AML-193 (cell line): Measurements from ENCODE around the gene SLC12A3.

ENCODE experiments used
- DNase-seq, 2 experiments: peaks; one replicate each; lab custom pipeline; 2025; lab: John Stamatoyannopoulos, UW

Gene SLC12A3, protein sequence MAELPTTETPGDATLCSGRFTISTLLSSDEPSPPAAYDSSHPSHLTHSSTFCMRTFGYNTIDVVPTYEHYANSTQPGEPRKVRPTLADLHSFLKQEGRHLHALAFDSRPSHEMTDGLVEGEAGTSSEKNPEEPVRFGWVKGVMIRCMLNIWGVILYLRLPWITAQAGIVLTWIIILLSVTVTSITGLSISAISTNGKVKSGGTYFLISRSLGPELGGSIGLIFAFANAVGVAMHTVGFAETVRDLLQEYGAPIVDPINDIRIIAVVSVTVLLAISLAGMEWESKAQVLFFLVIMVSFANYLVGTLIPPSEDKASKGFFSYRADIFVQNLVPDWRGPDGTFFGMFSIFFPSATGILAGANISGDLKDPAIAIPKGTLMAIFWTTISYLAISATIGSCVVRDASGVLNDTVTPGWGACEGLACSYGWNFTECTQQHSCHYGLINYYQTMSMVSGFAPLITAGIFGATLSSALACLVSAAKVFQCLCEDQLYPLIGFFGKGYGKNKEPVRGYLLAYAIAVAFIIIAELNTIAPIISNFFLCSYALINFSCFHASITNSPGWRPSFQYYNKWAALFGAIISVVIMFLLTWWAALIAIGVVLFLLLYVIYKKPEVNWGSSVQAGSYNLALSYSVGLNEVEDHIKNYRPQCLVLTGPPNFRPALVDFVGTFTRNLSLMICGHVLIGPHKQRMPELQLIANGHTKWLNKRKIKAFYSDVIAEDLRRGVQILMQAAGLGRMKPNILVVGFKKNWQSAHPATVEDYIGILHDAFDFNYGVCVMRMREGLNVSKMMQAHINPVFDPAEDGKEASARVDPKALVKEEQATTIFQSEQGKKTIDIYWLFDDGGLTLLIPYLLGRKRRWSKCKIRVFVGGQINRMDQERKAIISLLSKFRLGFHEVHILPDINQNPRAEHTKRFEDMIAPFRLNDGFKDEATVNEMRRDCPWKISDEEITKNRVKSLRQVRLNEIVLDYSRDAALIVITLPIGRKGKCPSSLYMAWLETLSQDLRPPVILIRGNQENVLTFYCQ

DNA sequence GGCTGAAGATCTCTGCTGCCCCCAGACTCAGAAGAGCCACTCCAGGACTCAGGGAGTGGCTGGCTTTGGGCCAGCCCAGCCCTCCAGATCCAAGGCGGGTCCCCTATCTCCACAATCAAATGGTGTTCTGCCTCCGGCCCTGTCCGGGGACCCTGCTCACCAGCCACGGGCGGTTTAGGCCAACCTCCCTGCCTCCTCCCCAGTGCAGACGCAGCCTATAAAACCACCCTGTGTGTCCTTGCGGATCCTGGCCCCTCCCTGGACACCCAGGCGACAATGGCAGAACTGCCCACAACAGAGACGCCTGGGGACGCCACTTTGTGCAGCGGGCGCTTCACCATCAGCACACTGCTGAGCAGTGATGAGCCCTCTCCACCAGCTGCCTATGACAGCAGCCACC lies at the start of gene SLC12A3:
SLC12A3 (plus strand) TSS at position 248 of the 400 bp plus-strand sequence; CDS start at position 277, 29 bp downstream.
- no peak for DNase-seq

DNA sequence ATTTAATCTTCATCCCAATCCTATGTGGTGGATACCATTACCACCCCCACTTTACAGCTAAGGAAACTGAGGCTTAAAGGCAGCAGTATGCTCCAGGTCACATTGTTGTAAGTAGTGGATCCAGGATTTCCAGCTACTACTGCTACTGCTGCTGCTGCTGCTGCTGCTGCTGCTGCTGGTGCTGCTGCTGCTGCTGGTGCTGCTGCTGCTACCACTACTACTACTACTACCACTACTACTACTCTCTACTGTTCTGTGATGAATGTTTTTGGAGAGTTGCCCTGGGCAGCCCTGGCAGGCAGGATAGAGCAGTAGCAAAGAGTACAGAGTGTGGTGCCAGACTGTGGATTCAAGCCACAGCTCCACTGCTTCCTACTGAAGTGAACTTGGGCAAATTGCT lies 49.3 kb upstream of the SLC12A3 start:
- no peak for DNase-seq

DNA sequence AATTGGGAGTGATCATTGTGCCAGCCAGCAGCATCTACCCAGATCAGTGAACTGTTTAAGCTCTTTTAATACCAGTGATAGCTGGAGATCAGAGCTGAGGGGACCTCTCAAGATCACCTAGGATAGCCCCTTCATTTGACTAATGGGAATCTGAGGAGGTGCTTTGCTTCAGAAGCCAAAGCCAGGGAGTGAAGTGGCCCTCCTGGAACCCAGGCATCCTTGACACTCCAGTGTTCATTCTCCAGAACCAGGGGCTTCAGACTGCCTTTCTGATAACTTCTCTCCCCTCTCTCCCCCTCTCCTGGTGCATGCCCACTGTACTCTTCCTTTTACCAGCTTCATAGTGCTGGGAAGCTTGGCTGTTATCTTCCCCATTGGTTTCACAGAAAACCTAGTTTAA lies 48.0 kb upstream of the SLC12A3 start:
- DNase-seq = no peak

DNA sequence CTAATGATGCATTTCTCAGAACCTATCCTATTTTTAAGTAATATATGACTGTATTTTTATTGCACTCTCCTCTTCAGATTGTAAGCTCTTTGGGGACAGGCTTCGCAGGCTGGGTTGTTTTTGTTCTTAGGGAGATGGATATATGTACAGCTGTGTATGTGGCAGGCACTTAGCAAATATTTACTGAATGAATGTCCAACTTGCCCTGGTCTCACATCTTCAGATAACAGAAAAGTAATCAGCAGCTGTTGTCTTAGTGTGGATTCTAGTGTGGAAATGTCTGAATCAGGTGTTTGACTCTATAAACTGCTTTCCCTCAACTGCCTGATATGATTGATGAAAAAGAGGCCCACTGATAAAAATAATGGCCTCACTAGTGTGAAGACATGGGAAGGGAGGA lies 47.1 kb upstream of the SLC12A3 start:
- no peak for DNase-seq

DNA sequence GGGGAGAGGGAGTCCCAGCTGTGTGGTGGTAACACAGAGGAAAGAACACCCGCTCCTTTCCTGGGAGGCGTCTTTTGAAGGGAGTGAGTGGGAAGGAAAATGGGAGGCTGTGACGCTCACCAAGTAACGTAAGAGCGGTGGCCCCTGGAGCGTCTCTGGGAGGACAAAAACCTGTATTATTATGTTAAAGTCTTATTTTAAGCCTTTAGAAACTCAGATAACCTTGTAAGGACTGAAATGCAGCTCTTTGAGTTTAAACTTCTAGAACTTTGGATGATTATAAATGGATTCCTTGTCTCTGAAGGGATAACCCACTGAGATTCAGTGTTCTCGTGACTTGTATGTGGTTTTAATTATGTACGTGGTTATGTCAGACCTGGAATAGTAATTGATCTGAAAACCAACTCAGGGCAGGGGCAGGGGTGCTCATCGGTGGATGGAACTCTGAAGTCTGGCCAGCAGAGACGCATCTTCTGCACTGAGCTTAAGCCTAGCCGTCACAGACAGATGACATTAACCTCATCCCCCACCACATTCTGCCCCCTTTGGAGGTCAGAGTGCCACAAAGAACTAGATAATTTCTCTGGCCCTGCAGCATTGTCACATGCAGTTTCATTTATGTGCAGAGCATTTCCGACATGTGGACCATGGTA lies 41.8 kb upstream of the SLC12A3 start:
- DNase-seq = no peak

DNA sequence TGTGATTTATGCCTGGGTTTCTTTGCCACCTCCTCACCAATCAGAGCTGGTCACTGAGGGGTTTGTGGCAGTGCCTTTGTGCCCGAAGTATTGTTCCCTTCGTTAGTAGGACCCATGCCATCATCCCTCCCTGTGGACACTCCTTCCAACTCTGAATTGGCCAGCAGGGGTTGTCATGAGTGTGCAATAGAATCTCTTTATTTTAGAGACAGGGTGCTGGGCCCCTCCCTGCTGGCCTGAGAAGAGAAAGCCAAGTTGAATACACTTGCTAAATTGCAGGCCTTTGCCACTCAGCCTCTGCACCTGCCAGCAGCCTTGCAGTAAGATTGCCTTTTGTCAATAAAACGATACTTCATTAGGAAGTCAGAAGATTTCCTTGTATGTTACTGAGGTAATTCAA lies 40.7 kb upstream of the SLC12A3 start:
- no peak for DNase-seq

DNA sequence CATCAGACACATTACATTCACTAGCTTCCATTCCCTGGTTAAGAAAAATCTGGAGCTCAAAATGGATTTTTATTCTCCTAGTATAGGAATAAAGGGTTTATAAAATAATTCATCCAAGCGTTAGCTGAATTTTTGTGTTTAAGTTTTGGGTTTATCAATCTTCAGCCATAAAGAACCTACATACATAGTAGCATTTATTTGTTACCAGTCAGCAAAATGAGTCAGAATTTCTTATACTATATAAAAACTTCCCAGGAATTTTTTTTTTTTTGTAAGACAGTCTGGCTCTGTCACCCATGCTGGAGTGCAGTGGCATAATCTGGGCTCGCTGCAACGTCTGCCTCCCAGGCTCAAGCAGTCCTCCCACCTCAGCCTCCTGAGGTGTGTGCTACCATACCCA lies 40.2 kb upstream of the SLC12A3 start:
- DNase-seq = no peak

DNA sequence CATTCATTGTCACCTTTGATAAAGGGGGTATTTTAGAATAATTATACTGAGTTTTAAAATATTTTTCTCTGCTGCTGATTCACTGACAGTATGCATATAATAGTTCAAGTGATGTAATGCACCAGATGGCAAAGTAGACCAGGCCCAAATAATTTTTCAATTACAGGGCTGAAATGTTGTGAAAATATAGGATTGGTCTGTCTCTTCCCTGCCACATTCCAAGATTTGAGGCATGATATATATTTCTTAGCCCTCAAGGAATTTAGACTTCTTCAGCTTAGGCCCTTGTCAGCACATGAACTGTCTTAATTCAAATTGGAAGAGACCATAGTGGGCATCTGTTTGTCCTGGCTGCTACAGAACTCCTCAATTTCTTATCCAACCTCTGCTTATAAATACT lies 39.2 kb upstream of the SLC12A3 start:
- no peak for DNase-seq

DNA sequence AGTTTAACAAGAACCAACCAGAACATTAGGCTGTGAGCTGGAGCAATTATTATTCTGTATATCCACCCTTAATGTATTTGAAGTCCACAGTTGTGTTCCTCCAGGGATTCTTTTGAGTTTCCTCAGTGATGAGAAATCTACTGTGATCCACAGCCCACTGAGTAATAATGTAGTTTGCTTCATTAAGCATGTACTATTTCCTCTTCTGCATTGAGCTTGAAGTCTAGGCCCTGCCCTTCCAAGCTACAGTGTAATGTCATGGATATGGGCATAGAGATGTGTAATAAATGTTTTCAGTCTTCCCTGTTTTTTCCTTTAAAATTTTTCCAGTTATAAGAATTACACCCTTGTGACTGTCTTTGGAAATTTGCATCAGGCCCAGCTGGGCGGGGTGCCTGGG lies 36.4 kb upstream of the SLC12A3 start:
- no peak for DNase-seq

DNA sequence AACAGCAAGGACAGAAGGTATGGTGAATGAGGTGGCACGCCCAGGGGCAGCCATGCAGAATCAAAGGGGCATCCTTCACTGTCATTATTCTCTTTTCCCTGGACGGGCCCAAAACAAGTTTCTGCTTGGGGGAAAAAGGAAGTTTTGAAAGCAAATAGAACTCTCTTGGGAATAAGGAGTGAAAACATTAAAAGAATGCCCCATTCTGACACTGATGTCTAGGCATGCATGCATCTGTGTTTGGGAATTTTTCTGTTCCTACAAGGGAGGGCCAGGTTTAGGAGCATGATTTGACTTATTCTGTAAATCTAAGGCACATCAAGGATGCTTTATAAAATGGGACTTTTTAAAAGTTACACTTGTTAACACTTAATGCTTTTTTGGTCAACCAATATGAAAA lies 34.3 kb upstream of the SLC12A3 start:
- no peak for DNase-seq

DNA sequence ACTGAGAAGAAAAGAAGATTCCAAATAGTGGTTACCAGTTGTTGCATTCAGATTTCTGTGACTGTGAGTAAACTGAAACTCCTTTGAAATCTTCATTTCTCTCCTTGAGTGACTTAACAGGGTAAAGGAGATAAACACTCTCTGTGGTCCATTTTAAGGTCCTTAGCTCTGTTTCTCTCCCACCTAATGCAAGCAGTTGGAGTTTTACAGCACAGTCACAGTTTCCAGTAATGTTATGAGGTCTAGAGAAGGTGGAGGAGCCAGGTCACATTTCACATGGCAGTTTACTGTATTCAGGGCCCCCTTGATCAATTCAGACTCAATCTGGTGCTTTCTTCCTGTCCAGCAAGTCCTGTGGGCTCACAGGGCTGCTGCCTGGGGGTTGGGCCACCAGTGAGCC lies 32.2 kb upstream of the SLC12A3 start:
- DNase-seq = no peak

DNA sequence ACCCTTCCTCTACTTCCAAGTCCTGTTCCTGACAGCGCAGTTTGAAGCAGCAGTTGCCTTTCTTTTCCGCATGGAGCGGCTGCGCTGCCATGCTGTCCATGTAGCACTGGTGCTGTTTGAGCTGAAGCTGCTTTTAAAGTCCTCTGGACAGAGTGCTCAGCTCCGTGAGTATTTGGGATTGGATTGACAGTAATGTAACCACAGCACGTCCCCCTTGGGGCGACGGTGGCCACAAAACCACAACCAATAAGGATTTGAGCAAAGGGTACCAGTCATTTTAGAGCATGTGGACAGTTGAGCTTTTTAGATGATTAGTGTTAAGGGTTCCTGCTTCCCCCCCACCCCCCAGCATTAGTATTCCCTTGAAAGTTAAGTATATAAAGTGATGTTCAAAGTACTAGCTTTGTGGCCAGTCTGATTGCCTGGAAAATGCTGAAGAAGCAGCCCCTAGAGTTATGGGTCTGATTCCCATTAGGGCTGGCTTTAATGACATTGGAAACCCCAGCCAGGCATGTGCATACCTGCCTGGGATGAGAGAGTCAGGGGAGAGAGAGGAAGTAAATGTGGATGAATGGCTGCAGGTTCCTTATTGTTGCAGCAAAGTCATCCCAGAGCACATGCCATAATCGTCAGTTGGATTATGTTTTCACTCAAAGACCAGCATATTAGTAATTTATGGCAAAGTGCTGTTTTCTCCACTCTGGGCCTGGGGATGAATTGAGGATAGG lies 31.6 kb upstream of the SLC12A3 start:
- no peak for DNase-seq

DNA sequence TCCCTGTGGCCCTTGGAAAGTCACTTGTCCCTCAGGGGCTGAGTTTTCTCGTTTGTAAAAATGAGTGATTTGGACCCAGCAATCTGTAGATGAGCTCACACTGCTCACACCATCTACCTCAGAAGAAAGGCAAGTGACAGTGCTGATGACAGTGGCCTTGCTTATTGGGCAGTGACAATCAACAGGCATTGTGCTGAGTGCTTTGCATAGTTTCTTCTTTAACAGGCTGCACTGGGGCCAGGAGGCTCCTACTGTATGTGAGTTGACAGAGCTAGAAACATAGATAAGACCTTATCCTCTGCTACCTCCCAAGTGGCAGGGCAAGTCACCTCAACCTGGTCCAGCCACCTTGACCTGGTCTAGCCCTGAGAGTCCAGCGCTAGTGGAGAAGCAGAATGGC lies 29.7 kb upstream of the SLC12A3 start:
- DNase-seq = no peak

DNA sequence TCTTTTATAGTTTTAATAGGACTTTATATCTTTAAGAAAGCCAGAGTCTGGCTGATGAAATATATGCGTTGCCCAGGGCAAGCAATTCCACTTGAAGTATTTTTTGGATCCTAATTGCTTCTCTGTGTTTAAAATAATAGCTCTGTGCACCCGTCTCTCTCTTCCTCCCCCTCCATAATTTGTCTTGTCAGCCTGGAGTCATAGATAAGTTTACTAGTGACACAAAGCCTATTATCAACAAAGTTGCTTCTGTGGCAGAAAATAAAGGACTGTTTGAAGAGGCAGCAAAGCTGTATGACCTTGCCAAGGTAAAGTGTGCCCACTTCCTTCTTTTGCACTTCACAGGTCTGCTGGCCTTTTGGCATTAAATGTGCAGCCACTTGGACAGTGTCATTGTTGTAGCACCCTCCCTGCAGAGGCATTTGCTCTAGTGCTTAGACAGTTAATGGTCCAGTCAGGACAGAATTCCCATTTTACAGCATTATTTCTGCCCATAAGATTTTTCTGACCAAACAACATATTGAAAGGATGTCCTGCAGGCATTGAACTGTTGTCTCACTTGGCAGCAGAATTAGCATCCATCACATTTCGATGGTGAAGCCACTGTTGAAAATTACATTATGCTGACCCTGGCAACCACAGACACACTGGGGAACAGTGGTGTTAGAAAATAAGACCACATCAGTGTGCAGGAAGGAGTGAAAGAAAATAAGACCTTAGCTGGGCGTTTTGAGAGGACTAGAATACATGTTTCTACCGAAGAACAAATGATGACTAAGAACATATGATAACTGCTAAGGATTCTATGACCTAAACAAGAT lies 28.4 kb upstream of the SLC12A3 start:
- DNase-seq = no peak

DNA sequence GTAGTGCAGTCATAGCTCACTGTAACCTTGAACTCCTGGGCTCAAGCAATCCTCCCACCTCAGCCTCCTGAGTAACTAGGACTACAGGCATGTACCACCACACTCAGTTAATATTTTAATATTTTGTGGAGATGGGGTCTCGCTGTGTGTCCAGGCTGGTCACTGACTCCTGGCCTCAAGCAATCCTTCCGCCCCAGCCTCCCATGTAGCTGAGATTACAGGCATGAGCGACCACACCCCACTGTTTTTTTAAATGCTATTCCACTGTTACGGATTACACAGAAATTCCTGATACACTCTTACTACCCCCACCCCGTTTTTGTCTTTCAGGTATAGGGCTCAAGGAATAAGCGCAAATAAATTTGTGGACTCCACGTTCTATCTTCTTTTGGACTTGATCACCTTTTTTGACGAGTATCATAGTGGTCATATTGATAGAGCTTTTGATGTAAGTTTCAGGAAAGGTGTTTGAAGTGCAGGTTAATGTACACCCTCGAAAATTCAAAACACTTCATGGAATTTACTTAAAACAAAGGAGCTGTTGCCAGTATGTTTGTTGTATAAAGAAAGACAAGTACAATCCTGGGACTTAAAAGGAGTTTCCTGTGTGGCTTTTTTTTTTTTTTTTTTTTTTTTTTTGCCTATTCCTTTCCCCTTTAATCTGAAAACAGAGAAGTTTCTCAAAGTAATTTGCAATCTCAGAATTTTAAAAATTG lies 26.2 kb upstream of the SLC12A3 start:
- no peak for DNase-seq

DNA sequence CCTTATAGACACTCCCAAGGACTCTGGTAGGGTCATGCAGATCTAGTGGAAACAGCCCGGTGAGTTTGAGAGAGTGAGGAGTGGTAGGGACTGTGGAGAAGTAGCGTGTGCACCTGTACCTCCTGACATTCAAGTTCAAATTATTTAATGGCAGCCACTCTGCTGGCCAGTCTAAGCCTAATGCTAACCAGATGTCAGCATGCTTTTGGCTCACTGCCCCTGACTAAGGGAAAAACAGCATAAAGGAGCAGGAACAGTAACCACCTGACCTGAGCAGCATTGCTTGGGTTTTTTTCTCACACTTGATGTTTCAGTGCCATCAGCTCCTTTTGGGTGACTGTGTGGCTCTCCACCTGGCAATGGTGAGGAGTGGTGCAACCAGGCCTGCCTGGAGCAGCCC lies 23.8 kb upstream of the SLC12A3 start:
- no peak for DNase-seq

DNA sequence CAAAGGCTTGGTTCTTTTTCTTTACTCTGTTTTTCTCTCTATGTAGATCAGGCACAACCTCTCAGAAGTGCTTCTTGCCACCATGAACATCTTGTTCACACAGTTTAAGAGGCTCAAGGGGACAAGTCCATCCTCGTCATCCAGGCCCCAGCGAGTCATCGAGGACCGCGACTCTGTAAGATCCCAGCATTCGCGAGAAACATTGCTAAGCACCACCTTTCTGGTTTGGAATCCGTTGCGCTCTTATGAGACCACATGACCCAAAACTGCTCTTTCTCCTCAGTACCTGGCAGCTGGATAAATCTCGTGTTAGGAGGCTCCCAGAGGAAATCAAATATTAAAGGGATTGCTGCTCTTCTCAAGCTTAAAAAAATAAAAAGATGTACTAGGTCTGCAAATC lies 23.3 kb upstream of the SLC12A3 start:
- DNase-seq = no peak

DNA sequence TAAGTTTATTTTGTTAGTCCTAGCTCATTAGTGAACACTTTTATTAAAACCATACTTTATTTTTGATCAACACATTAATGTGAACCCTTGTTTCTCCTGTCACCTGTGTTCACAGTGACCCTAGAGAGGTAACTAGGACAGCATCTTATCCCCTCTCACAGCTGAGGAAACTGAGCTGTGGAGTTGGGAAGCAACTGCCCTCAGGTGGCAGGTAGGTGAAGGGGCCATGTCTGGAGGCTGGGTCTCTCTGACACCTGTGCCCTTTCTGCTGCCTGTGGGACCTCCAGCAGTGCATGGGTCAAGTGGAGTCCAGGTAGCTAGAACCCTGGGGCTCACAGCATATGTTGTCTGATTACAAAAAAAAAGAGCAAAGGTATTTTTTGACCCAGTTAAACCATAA lies 22.9 kb upstream of the SLC12A3 start:
- DNase-seq = no peak

DNA sequence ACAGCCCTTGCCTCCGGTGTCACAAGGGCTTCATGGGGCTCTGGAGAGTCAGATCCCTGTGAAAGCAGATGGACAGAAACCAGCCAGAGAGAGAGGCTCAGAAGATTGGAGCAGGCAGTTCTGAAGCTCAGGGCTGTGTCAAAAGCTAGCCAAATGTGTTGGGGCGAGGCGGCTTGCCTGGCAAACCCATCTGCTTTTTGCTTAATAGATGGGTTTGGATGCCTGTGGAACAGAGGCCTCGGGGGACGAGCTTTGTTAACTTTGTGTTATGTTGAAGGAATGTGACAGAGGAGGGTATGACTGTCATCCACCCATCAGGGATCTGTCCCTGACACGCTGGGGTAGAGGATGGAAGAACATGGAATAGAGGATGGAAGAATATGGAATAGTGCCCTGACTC lies 21.0 kb upstream of the SLC12A3 start:
- DNase-seq = no peak
